Kidney (tissue), 14 donors: ENCODE results near the gene SLIT1. TPM values are rescaled to one million over a fixed set of nuclear protein-coding genes. Genes with fewer than 3 reads are reported as not detected.

Experiments used
- DNase-seq, 5 donors: peaks; one replicate each; pipeline ENCODE4 v3.0.0-alpha.2; 2013 to 2020
- FAIRE-seq: peaks from 2 replicates; lab custom pipeline; 2012; peaks lifted over from hg19 to GRCh38; lab: Jason Lieb, UNC
- H3K27ac ChIP-seq, 2 donors: one replicate each; pipeline ENCODE4 v1.7.0; 2013; ENCODE audit warnings: low read depth in 2 of 2, low read length in 2 of 2, inconsistent platforms in 1 of 2
- H3K27me3 ChIP-seq: one replicate; pipeline ENCODE4 v1.7.1; 2013; ENCODE audit warnings: low read length, inconsistent platforms; ENCODE audit not compliant: control insufficient read depth, insufficient read depth
- H3K36me3 ChIP-seq, 3 donors: one replicate each; pipeline versions ENCODE4 v1.7.0 to v1.7.1; 2013; ENCODE audit warnings: low read length in 3 of 3, control low read depth in 1 of 3, inconsistent platforms in 1 of 3; ENCODE audit not compliant: insufficient read depth in 3 of 3, control insufficient read depth in 2 of 3
- H3K4me1 ChIP-seq, 3 donors: one replicate each; pipeline versions ENCODE4 v1.7.0 to v1.7.1; 2013; ENCODE audit warnings: low read length in 3 of 3, inconsistent platforms in 1 of 3, low read depth in 1 of 3; ENCODE audit not compliant: control insufficient read depth in 2 of 3, insufficient read depth in 2 of 3
- H3K4me3 ChIP-seq, 3 donors: one replicate each; pipeline versions ENCODE4 v1.7.0 to v1.8.1; 2013; ENCODE audit warnings: low read length in 3 of 3, control low read depth in 1 of 3, inconsistent platforms in 1 of 3
- H3K9ac ChIP-seq, 3 donors: one replicate each; pipeline versions ENCODE4 v1.7.0 to v1.7.1; 2013; ENCODE audit warnings: low read length in 3 of 3, control low read depth in 1 of 3, inconsistent platforms in 1 of 3
- H3K9me3 ChIP-seq, 3 donors: one replicate each; pipeline versions ENCODE4 v1.7.0 to v1.7.1; 2013; ENCODE audit warnings: low read length in 3 of 3, control low read depth in 1 of 3, inconsistent platforms in 1 of 3; ENCODE audit not compliant: control insufficient read depth in 2 of 3, insufficient read depth in 1 of 3
- CTCF ChIP-seq: IDR thresholded peaks from 3 replicates; pipeline ENCODE4 v1.5.1; 2012; ENCODE audit warnings: mild to moderate bottlenecking, moderate library complexity, borderline replicate concordance; ENCODE audit not compliant: insufficient read depth; ENCODE audit errors: extremely low read depth
- intact Hi-C: fragments of 100-400 bp; cut with DNase I; formaldehyde crosslinking; loops from one replicate; pipeline ENCODE4 v1.11.1; 2022
- polyA plus RNA-seq: library from polyadenylated mRNA; stranded (reverse); fragments of 350-450 nt; fragmentation: Illumina TruSeq; extraction: RNeasy Lipid Tissue Mini Kit (QIAGEN cat#74804); gene quantifications from one replicate; pipeline ENCODE4 v1.2.3, GENCODE V29; 2014; ENCODE audit warnings: low read depth, low replicate concordance; ENCODE audit not compliant: insufficient read depth
- total RNA-seq: library from RNA; stranded (reverse); fragmentation: NEBNext Ultra II Directional; extraction: Animal tissue kit (Norgen Biotek cat#: 25700); gene quantifications from one replicate; pipeline ENCODE4 v1.2.1, GENCODE V29; 2021
- donor health status: control.
- donor health status: control.
- donor health status: control.
- donor health status: control.
- donor health status: control.
- donor health status: DM: yes; HTN: yes; CAD: no.
- donor health status: Normal renal cell carcinoma (clear cell type).

The SLIT1 gene
- total and polyA plus RNA-seq, 2 donors from 2014 or later, result 0.06 to 0.35 TPM

DNA sequence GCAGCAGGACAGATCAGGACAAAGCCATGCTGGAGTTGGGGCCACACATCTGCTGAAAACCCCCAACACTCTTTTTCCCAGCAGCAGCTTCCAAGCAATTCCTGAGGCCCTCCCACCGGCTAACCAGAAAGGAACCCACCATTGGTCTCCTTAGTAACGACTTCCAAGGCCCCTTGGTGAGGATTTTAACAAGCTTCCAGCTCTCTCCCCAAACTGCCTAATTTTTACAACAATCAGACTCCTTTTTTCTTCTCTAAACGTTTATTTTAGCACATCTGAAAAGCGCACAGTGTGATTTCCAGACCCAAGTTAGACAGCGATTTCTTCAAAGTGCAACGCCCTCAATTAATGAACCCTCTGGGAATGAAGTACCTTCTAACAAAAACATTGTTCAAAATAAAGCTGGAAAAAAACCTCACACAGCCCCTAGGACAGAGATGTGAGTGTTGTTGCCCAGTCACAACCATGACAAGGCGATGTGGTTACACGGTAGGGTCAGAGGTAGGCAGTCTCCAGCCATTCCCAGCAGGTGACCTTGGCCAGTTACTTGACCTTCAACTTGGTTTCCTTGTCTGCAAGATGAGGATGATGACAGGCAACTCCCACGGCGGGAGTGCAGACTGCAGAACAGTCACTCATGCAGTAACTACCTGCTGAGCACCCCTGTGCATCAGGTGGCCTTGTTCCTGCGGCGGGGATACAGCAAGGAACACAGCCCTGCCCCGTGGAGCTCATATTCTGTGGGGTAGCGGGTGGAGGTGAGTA, 82.3 kb downstream of the SLIT1 start:
- H3K9me3 ChIP-seq, result no peaks in the 10 kb centered on the region
- no peaks in the 10 kb centered on the region for H3K4me1 ChIP-seq
- FAIRE-seq (no peak), DNase-seq (peak in 1 of 5 donors; percentile 53)
- no peaks in the 10 kb centered on the region for H3K27me3 ChIP-seq
- no peak overlapping the region for H3K27ac ChIP-seq
- intact Hi-C loops, result no loop called here
- TF ChIP-seq CTCF, result no peak
- H3K9ac ChIP-seq, result no peak overlapping the region
- no peaks in the 10 kb centered on the region for H3K36me3 ChIP-seq
- H3K4me3 ChIP-seq, result no peak overlapping the region

DNA sequence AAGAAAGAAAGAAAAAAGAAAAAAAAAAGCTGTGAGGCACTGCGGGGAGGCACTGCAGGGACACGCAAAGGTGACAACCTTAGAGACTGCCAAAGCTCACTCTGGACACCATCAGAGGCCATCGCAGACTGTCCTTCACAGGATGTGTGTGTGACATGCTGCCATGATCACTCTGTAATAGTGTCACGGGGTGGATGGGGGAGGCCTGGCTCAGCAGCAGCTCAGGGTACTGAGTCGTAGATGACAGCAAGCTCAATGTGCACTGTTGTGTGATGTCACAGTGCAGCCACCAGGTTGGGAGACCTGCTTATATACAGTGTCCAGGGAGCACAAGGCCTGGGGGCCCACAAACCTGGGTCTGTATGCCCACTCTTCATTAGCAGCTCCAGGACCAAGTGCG, 83.3 kb downstream of the SLIT1 start:
- no peak overlapping the region for H3K9ac ChIP-seq
- H3K27ac ChIP-seq, result no peak overlapping the region
- no peaks in the 10 kb centered on the region for H3K9me3 ChIP-seq
- no peak for FAIRE-seq
- intact Hi-C loops, result no loop called here
- H3K4me1 ChIP-seq, result no peaks in the 10 kb centered on the region
- no peaks in the 10 kb centered on the region for H3K27me3 ChIP-seq
- H3K36me3 ChIP-seq, result no peaks in the 10 kb centered on the region
- H3K4me3 ChIP-seq, result no peak overlapping the region
- no peak for DNase-seq
- no peak for TF ChIP-seq CTCF

DNA sequence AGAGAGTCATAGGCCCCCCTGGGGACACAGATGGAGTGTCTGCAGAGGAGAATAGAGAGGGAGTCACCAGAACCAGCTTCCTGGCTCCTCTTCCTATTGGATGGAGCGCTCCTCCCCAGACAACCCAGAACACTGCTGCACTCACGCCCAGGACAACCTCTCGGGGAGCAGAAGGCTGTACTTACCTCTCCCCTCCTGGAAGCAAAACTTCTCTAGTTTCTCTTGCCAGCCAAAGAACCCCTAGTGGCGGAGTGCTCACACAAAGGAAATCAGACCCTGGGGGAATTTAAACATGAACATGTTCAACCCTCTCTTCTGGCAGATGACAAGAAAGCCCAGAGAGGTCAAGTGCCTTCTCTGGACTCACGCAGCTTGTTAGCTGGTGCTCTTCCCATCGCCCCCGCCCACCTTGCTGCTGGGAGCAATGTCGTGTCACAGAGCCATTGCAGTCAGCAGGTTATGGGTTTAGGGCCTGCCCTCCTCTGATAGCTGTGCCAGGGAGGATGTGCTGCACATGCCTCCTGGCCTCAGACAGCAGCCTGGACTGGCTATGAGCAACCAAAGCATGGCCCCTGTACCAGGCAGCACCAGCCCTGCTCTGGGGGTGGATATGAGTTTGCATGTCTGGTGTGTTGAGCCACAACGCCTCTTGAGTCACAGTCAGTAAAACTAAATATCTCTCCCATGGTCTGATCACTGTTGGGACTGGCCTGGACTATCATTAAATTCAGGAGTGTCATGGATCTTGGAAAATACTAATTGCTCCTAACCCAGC, 84.4 kb downstream of the SLIT1 start:
- no peak overlapping the region for H3K27ac ChIP-seq
- no peaks in the 10 kb centered on the region for H3K36me3 ChIP-seq
- no peaks in the 10 kb centered on the region for H3K27me3 ChIP-seq
- no peak for TF ChIP-seq CTCF
- no peak overlapping the region for H3K4me3 ChIP-seq
- no peak for FAIRE-seq
- DNase-seq, result no peak
- H3K9me3 ChIP-seq, result no peaks in the 10 kb centered on the region
- H3K4me1 ChIP-seq, result no peaks in the 10 kb centered on the region
- no peak overlapping the region for H3K9ac ChIP-seq
- intact Hi-C loops, result no loop called here
